HG03457 (cell line): ENCODE measurements around the gene RNU1-3.
"Not testable (repeated sequence)": the region's sequence is repeated elsewhere in the genome, so short reads cannot be mapped to it uniquely, and the experiment has no call there.

Experiments used
- ATAC-seq: cut with Tn5 transposase; IDR thresholded peaks from one replicate; pipeline ENCODE4 v1.9.1; 2021; ENCODE audit warnings: moderate number of reproducible peaks; ENCODE audit not compliant: unreplicated experiment

The RNU1-3 gene

GRCh38 chr1:16694308-16694702 lies 27.6 kb upstream of the RNU1-3 start:
- not testable (repeated sequence) for ATAC-seq

- ATAC-seq, result not testable (repeated sequence)
Measured at GRCh38 chr1:16693449-16694307, 26.9 kb upstream of the RNU1-3 start.

GRCh38 chr1:16692717-16693448 lies 26.1 kb upstream of the RNU1-3 start:
- ATAC-seq, result not testable (repeated sequence)

GRCh38 chr1:16692283-16692682 lies 25.5 kb upstream of the RNU1-3 start:
- not testable (repeated sequence) for ATAC-seq

- ATAC-seq, result not testable (repeated sequence)
Measured at GRCh38 chr1:16690971-16691682, 24.4 kb upstream of the RNU1-3 start.

- ATAC-seq, result not testable (repeated sequence)
Measured at GRCh38 chr1:16687132-16687800, 20.5 kb upstream of the RNU1-3 start.

- ATAC-seq, result not testable (repeated sequence)
Measured at GRCh38 chr1:16685445-16686371, 19.0 kb upstream of the RNU1-3 start.

- ATAC-seq, result not testable (repeated sequence)
Measured at GRCh38 chr1:16684738-16685337, 18.1 kb upstream of the RNU1-3 start.

GRCh38 chr1:16684152-16684551 lies 17.4 kb upstream of the RNU1-3 start:
- not testable (repeated sequence) for ATAC-seq

- not testable (repeated sequence) for ATAC-seq
Measured at GRCh38 chr1:16682803-16683202, 16.1 kb upstream of the RNU1-3 start.

- ATAC-seq, result not testable (repeated sequence)
Measured at GRCh38 chr1:16680366-16680765, 13.6 kb upstream of the RNU1-3 start.

- no peak for ATAC-seq
Measured at GRCh38 chr1:16677552-16678431, 11.0 kb upstream of the RNU1-3 start.

GRCh38 chr1:16676661-16677523 lies 10.1 kb upstream of the RNU1-3 start:
- ATAC-seq, result not testable (repeated sequence)

- not testable (repeated sequence) for ATAC-seq
Measured at GRCh38 chr1:16675118-16675510, 8.4 kb upstream of the RNU1-3 start.

- ATAC-seq, result not testable (repeated sequence)
Measured at GRCh38 chr1:16673976-16674375, 7.2 kb upstream of the RNU1-3 start.

- ATAC-seq, result not testable (repeated sequence)
Measured at GRCh38 chr1:16665836-16666235, 912 bp downstream of the RNU1-3 start.

GRCh38 chr1:16658234-16658633 lies 8.5 kb downstream of the RNU1-3 start:
- ATAC-seq, result not testable (repeated sequence)
